GM19395 (cell line): ENCODE measurements around the gene CMPK2.

Experiments
- ATAC-seq: cut with Tn5 transposase; IDR thresholded peaks from one replicate; pipeline ENCODE4 v1.9.1; 2021; ENCODE audit warnings: mild to moderate bottlenecking, moderate library complexity; ENCODE audit not compliant: unreplicated experiment

Gene CMPK2

DNA sequence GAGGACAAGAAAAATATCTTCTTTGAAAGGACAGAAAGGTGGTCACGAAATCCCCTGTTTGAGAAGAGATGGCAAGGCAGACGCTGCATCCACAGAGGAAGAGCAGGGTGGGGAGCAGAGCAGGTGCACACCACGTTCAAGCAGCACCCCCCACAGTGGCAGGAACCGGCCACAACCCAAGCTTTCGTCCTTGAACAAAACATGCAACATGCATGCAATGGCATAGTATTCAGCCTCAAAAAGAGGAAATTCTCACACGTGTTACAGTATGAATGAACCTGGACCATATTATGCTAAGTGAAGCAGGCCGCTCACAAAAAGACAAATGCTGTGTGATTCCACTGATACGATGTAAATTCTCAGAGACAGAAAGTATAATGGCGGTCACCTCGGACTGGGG lies 51.4 kb downstream of the CMPK2 start:
- no peak for ATAC-seq

DNA sequence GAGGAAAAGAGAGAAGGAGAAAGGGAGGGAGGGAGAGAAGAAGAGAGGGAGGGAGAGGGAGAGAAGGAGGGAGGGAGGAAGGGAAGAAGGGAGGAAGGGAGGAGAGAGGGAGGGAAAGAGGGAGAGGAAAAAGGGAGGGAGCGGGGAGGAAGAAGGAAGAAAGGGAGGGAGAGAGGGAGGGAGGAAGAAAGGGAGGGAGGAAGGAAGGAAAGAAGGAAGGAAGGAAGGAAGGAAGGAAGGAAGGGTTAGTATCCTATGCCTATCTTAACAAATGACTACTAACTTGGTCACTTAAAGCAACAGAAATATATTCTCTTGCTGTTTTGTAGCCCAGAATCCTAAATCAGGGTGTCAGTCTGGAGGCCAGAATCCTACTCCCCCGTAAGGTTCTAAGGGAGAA lies 52.1 kb downstream of the CMPK2 start:
- ATAC-seq: no peak

DNA sequence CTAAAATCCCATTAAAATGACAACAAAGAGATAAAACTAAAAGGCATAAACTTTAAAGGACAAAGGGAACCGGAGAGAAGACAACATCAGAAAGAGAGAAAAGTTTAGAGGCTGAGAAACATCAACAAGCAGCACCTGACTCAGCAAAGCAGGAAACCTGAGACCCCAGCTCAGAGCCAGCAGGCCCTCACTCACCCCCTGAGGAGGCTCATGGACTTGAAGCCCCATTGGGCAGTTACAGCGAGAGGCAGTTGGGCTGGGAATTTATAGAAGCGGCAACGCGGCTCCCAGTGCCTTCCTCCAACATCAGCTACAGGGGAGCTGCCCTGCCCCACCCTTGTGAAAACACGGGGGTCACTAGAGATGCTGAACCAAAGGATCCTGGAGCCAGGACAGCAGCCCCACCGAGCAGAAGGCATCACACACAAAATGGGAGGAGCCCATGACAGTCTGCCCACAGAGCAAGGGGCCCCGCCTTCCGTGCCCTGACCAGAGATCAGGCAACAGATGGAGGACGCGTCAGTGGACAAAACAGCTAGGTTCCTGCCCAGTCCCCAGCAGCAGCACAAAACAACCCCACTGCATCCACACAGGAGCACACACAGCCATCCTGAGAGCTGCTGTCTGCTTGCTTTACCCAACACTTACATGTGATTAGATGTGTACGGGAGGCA lies 52.7 kb downstream of the CMPK2 start:
- no peak for ATAC-seq

- no peak for ATAC-seq
Observed at GRCh38 chr2:6810961-6811360, 54.7 kb downstream of the CMPK2 start.

DNA sequence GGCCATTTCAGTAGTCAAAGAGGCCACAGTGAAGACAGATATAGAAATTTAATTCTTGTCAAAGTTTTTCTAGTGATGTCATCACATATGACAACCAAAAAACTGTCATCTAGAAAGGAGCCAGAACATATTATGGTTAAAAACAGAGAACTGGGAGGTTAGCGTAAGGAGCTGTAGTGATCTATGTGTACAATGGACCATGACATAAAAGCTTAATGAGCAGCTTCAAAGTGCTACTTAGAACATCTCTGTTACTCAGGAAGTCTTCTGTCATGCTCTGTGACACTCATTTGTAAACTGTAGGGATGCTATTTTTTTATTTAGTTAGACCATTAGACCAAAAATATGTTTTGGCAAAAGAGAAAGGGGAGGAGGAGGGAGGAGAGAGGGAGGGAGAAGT lies 57.3 kb downstream of the CMPK2 start:
- no peak for ATAC-seq

GRCh38 chr2:6806604-6807003 lies 59.1 kb downstream of the CMPK2 start:
- ATAC-seq: no peak

GRCh38 chr2:6800553-6800952 lies 65.2 kb downstream of the CMPK2 start:
- no peak for ATAC-seq
